ENCODE measurements around the gene UTS2. TPM values are rescaled to one million over a fixed set of nuclear protein-coding genes. Genes with fewer than 3 reads are reported as not detected.

UTS2 gene
- total RNA-seq: not detected in 2 replicates

DNA sequence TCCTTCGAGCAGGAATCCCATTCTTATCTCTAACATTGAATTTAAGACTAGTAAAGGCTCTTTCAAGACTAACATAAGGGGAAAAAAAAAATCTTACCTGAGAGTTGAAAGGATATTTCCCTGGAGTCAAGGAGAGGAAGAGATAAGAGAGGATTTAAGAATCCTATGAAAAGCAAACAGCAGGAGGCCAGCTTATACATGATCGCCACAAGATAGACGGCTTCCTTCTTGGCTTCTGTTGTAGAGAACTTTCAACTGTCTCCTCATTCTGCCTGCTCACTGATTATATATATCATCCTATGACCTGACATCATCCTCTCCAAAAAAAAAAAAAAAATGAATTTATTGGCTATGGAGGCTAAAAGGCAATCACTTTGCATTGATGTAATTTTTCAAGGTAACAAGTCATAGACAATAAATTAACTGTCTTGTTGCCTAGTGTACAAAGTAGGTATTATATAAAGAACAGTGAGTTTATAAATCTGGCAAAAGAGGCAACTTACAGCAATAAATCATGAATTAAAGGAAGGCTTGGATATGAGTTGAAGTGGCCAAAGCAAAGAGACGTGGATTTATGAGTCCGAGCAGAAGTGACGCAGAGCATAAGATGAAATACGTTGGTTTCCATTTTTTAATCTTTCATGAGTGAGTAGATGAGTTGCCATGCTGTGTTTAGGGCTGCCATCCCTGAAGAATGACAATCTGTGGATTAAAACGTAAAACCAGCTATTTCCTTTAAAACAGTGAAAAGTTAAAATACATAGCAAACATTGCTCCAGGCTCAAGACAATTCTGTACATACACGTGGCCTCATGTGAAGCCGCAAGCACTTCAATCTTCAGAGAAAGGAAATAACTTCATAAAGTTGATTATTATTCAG is at the start of gene UTS2:
Gene UTS2, minus strand, starts transcription at position 262 of the 880 bp plus-strand sequence. Its CDS starts 62 bp downstream, at position 200.
- DNase-seq (ENCODE audit: extremely low read depth, low read depth, low spot score): no peak

DNA sequence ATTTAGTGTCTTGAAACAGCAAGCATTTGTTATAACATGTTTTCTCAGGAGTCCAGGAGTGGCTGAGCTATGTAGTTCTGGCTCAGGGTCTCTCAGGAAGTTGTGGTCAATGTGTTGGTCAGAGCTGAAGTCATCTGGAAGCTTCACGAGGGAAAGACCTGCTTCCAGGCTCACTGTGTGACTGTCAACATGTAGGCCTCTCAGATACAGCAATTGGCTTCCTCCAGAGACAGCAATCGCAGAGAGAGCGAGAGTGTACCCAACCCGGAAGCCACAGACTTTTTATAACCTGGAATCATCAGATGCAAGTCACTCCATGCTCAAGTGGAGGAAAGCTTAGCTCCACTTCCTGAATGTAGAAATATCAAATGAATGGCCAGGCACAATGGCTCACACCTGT is 46.9 kb upstream of the UTS2 start:
- DNase-seq (ENCODE audit: extremely low read depth, low read depth, low spot score): no peak

GRCh38 chr1:7898962-7899361 is 46.1 kb upstream of the UTS2 start:
- no peak for DNase-seq (ENCODE audit: extremely low read depth, low read depth, low spot score)

GRCh38 chr1:7896994-7897393 is 44.1 kb upstream of the UTS2 start:
- DNase-seq (ENCODE audit: extremely low read depth, low read depth, low spot score): no peak

DNA sequence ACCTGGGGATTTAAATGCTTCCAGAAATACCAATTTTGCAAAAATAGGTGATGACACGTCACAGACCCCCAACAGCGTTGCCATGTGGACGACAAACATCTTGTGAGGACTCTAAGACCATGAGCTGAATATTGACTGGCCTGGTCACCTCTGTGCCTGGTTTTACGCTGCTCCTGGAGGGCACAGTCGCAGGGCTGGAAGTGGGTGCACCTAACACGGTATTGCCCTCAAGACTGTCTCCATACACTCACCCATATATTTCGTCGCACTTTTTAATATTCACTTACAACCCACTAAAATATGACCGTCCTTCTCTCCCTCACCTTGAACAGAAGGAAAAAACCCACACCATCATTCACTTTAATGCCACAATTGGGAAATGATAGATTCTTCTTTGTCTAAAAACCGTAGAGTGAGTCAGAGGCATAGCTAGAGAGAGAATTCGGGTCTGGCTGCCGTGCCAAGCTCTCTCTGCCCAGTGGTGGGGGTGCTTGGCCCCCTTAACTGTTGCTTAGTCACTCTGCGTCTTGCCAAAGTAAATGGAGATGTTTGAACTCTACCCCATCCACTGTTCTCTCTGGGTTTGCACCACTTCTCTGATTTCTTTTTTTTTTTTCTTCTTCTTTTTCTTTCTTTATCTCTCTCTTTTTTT is 40.8 kb upstream of the UTS2 start:
- no peak for DNase-seq (ENCODE audit: extremely low read depth, low read depth, low spot score)

DNA sequence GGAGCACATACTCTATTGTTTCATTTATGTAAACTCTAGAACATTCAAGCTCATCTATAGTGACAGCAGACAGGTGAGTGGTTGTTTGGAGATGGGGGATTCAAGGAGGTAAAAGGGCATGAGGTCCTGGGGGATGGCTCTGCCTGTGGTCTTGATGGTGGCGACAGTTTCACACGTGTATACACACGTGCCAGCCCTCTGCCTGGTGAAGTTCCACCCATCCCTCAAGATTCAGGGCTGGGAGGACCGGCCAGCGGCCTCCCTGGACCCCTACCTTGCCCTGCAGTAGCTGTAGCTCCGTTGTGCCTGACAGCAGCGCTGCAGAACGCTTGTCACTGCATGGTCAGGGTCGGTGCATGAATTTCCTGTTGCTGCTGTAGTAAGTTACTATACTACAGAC is 38.9 kb upstream of the UTS2 start:
- DNase-seq (ENCODE audit: extremely low read depth, low read depth, low spot score): no peak

DNA sequence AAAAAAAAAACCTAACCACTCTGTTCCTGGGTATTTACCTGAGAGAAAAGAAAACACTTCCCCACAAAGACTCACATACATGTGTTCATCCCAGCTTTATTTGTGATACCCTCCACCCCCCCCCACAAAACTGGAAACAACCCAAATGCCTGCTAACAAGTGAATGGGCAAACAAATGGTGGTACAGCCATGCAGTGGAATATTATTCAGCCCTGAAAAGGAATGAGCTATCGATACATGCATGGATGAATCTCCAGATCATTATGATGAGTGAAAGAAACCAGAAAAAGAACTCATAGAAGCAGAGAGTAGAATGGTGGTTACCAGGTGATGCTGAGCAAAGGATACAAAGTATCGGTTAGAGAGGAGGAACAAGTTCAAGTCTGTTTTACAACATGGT is 38.0 kb upstream of the UTS2 start:
- no peak for DNase-seq (ENCODE audit: extremely low read depth, low read depth, low spot score)

DNA sequence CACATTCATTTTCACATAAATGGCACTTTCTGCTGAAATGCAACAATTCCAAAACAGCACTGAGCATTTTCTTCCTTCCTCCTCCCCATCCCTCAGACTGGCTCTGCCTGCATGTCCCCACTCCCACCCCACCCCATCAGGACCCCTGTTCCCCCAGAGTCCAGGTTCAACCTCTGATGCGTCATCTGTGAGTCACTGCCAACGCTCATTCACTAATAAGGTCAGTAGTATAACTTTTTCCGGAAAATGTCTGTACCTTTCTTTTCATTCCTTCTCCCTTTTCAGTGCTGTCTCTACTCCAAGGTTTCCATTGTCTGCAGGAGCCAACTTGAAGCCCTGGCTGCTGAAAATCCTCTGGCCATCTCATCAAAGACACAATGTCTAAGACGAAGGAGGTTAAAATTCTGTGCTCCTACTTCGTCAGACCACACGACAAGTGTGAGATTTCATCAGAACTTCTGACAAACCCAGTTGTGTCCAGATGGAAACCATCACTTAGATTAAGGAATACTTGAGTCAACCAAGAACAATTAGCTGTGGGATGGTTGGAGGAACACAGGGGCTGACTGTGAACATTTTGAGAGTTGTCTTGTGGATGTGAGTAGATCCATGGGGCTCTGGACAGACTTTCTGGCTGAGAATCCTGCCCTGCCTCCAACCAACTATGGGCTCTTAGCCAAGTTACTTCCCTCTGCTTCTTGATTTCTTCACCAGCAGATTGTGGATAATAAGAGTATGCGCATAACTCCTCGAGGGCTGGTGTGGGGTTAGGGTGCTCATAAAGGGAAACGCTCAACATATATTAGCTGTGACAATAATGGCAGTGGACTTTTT is 35.6 kb upstream of the UTS2 start:
- no peak for DNase-seq (ENCODE audit: extremely low read depth, low read depth, low spot score)

- no peak for DNase-seq (ENCODE audit: extremely low read depth, low read depth, low spot score)
These were observed 33.5 kb upstream of the UTS2 start for GRCh38 chr1:7886405-7886745.

- DNase-seq (ENCODE audit: extremely low read depth, low read depth, low spot score): no peak
These were observed 32.9 kb upstream of the UTS2 start for GRCh38 chr1:7885513-7886404.

DNA sequence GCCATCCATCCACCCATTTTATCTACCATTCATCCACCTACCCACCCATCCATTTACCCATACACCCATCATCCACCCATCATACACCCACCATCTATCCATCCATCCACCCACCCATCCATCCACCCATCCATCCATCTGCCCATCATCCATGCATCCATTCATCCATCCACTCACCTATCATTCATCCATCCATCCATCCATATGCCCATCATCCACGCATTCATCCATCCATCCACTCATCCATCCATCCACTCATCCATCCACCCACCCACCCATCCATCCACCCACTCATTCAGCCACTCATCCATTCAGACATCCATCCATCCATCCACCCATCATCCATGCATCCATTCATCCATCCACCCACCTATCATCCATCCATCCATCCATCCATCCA is 31.9 kb upstream of the UTS2 start:
- DNase-seq (ENCODE audit: extremely low read depth, low read depth, low spot score): no peak

- no peak for DNase-seq (ENCODE audit: extremely low read depth, low read depth, low spot score)
These were observed 26.4 kb upstream of the UTS2 start for GRCh38 chr1:7879228-7879627.

GRCh38 chr1:7878027-7878426 is 25.2 kb upstream of the UTS2 start:
- no peak for DNase-seq (ENCODE audit: extremely low read depth, low read depth, low spot score)

- no peak for DNase-seq (ENCODE audit: extremely low read depth, low read depth, low spot score)
These were observed 21.2 kb upstream of the UTS2 start for GRCh38 chr1:7873801-7874795.

- no peak for DNase-seq (ENCODE audit: extremely low read depth, low read depth, low spot score)
These were observed 18.3 kb upstream of the UTS2 start for GRCh38 chr1:7871136-7871535.

DNA sequence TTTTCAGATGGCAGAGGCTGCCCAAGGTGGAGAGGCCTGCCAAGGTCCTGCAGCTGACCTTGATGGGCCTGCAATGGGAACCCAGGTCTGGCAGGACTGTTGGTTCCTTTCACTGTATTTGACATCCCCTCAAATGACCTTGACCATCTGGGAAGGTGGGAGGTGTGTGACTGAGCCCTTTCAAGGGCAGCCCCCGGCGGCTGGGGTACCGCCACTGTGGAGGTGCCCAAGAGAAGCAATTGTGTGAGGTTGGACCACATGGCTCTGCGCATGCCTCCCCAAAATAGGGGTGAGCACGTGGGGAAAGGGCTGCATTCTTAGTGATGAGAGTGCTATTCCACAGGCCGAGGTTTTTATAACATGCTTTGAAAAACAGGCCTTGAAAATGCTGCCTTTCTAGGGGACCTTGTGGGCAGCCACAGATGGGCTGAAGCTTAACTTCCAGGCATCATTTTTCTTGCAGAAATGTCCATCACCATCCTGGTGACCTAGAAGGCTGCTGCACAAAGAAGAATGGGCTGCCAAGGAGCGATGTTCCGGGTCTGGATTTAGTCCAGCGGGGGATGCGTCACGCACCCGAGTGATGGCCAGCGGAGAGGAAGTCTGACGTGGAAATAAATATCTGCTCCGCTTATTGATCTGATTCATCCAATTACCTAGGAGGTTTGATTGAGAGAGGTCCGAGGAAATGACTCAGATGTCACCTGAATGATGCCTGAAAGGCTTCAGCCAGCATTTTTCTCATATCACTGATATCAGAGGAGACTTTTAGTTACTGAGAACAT is 16.5 kb upstream of the UTS2 start:
- DNase-seq (ENCODE audit: extremely low read depth, low read depth, low spot score): peak; percentile 14

DNA sequence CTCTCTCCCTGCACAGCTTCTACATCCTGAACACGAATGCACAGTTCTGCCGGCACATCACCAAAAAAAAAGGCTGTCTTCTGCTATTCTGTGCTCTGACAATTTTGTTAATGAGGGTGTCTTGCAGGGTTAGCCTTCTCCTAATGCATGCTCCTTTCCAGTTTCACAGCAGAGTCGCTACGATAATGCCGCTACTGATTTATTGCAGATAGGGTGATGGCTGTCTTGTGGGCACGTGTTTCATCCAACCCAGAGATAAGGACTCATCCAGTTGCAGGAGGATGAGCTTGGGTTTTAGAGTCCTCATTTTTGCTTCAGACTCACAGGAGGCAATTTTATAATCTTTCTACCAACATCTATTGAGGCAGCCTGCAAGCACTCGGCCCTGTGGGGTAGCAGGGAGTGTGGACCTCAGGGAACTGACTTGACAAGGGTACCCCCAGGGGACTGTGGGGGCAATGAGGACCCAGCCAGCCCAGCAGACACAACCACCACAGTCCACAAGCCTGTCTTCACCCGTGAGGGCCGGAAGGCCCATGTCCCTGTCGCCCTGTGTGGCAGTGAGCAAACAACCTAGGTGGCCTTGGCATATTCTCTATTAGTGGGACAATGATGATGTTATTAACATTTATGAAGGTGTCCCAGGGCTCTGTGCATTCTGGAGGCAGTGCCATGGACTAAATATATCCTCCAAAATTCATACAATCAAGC is 15.4 kb upstream of the UTS2 start:
- no peak for DNase-seq (ENCODE audit: extremely low read depth, low read depth, low spot score)

- no peak for DNase-seq (ENCODE audit: extremely low read depth, low read depth, low spot score)
These were observed 13.1 kb upstream of the UTS2 start for GRCh38 chr1:7865978-7866377.

All from glomerular endothelial cell (primary cell).